Measurements from ENCODE around the gene ZBED4.

DNA sequence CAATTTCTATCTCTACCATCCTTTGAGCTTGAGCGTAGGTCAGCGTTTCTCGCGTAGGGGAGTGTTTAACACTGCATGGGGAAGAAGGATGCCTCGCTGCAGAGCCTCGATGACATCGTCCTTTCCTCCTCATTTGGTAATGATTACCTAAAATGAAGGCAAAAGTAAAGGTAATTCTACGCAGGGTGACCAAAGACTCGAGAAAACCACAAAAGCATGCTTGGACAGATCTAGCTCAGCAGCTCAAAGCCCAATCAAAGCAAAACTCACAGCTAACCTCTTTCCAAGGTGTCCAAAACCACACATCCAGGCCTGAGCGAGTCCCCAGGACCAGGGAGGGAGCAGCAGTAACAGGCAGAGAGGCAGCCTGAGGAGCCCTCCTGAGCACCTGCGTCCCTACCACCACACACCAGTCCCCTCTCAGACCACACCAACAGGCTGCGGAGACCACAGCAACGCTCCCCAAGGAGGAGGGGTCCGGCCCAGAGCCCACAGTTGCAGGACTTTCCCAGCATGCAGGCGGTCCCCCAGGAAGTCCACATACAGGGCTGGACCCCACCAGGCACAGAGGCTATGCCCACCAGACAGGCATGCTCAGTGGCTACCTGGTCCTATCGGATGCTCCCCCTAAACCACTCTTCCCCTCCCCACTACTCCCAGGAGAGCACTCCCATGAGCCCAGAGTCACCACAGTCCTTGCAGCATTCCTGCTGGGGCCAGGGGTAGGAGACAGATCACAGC is 29.3 kb upstream of the ZBED4 start:
- TF ChIP-seq CTCF (IDR thresholded peaks at IDR 0.05) (no peak), POLR2A (IDR thresholded peaks at IDR 0.05) (no peak)
